GM12878 (cell line): ENCODE results near the gene PPP2R3A. TPM values are rescaled to one million over a fixed set of nuclear protein-coding genes. Genes with fewer than 3 reads are reported as not detected.

Experiments
- ATAC-seq: fragments of 200-7000 bp; cut with Tn5 transposase; 3 replicates; pipeline ENCODE4 v1.9.1; 2020; ENCODE audit warnings: mild to moderate bottlenecking, moderate library complexity
- BruUV-seq: library from RNA; stranded (reverse); fragments of 400-500 nt; replicated peaks from 2 replicates; lab custom pipeline; 2021; lab: Mats Ljungman, UMichigan
- CTCF ChIA-PET: fragments of 300-600 bp; sonication (Branson Sonifier 250); formaldehyde crosslinking; extraction: SDS; loops from one replicate; lab custom pipeline; 2021; ENCODE audit warnings: inconsistent platforms; lab: Yijun Ruan, JAX
- POLR2A ChIA-PET: fragments of 350-600 bp; formaldehyde crosslinking; extraction: SDS; loops from one replicate; lab custom pipeline; 2021; ENCODE audit warnings: inconsistent platforms; lab: Charles Lee
- RAD21 ChIA-PET: fragments of 300-600 bp; sonication (Branson Sonifier 250); formaldehyde crosslinking; loops from one replicate; lab custom pipeline; 2023; ENCODE audit warnings: antibody characterized with exemption; ENCODE audit not compliant: unreplicated experiment; lab: Charles Lee
- SMC1A ChIA-PET: fragments of 300-600 bp; sonication (Branson Sonifier 250); formaldehyde crosslinking; loops from one replicate; lab custom pipeline; 2023; ENCODE audit not compliant: unreplicated experiment, uncharacterized antibody; lab: Charles Lee
- DNase-seq: peaks from one replicate; pipeline ENCODE4 v3.0.0-alpha.2; 2011; ENCODE audit warnings: low read depth, low spot score
- FAIRE-seq: peaks from 3 replicates; lab custom pipeline; 2011; peaks lifted over from hg19 to GRCh38; lab: Jason Lieb, UNC
- H2AFZ ChIP-seq: 2 replicates; pipeline ENCODE4 v1.6.0; 2011; ENCODE audit warnings: low read depth, low read length, control low read depth; ENCODE audit not compliant: control insufficient read depth
- H3K27ac ChIP-seq: 2 replicates; pipeline ENCODE4 v1.5.1; 2011; ENCODE audit warnings: control low read depth; ENCODE audit not compliant: control insufficient read depth, insufficient read depth
- H3K27me3 ChIP-seq, 2 experiments: replicated peaks in 1 of 2; 2 replicates each; pipeline versions ENCODE4 v1.6.0 to v1.6.1; 2011; ENCODE audit warnings: low read length in 1 of 2; ENCODE audit not compliant: control insufficient read depth in 2 of 2, insufficient read depth in 2 of 2
- H3K36me3 ChIP-seq, 2 experiments: 2 replicates each; pipeline ENCODE4 v1.5.1; 2011; ENCODE audit warnings: low read length in 1 of 2; ENCODE audit not compliant: control insufficient read depth in 2 of 2, insufficient read depth in 2 of 2
- H3K4me1 ChIP-seq: 2 replicates; pipeline ENCODE4 v1.6.1; 2011; ENCODE audit warnings: mild to moderate bottlenecking, low read length, moderate library complexity, mixed read lengths; ENCODE audit not compliant: control insufficient read depth, insufficient read depth
- H3K4me2 ChIP-seq: 2 replicates; pipeline ENCODE4 v1.6.0; 2011; ENCODE audit warnings: control low read depth; ENCODE audit not compliant: control insufficient read depth, insufficient read depth
- H3K4me3 ChIP-seq: fragments of 200-600 bp; sonication (generic); 2 replicates; pipeline ENCODE4 v1.5.1; 2016
- H3K79me2 ChIP-seq: 2 replicates; pipeline ENCODE4 v1.6.0; 2011; ENCODE audit warnings: low read length; ENCODE audit not compliant: control insufficient read depth, insufficient read depth
- H3K9ac ChIP-seq: 2 replicates; pipeline ENCODE4 v1.8.0; 2011; ENCODE audit warnings: low read length, control low read depth, mixed read lengths; ENCODE audit not compliant: control insufficient read depth, insufficient read depth
- H3K9me3 ChIP-seq: replicated peaks from 3 replicates; pipeline ENCODE4 v1.5.1; 2011; ENCODE audit warnings: mild to moderate bottlenecking, low read length; ENCODE audit not compliant: control insufficient read depth, insufficient read depth
- H4K20me1 ChIP-seq: 2 replicates; pipeline ENCODE4 v1.6.0; 2011; ENCODE audit not compliant: control insufficient read depth, insufficient read depth
- BRCA1 ChIP-seq: IDR thresholded peaks from 2 replicates; pipeline ENCODE4 v1.6.1; 2011; ENCODE audit warnings: low read depth, low read length, improper control_type of control experiment
- CBX3 ChIP-seq: fragments of 200-600 bp; sonication (generic); IDR thresholded peaks from 2 replicates; pipeline ENCODE4 v1.6.1; 2016; ENCODE audit warnings: low read depth, borderline replicate concordance
- CEBPB ChIP-seq, 2 experiments: fragments of 150-350 bp in 1 of 2; IDR thresholded peaks; 2 replicates each; pipeline ENCODE4 v1.6.1; 2012 to 2014; ENCODE audit warnings: low read depth in 2 of 2, low read length in 2 of 2, borderline replicate concordance in 1 of 2, inconsistent platforms in 1 of 2
- CREM ChIP-seq: IDR thresholded peaks from 2 replicates; pipeline ENCODE4 v1.6.1; 2014; ENCODE audit warnings: antibody characterized with exemption, low read depth
- EED ChIP-seq: sonication (generic); IDR thresholded peaks from 2 replicates; pipeline ENCODE4 v1.6.1; 2016; ENCODE audit warnings: antibody characterized with exemption, low read depth
- IKZF2 ChIP-seq, 2 experiments: fragments of 450-650 bp; IDR thresholded peaks; 2 replicates each; pipeline ENCODE4 v1.6.1; 2017; ENCODE audit warnings: mild to moderate bottlenecking in 2 of 2, moderate library complexity in 2 of 2
- JUNB ChIP-seq: IDR thresholded peaks from 2 replicates; pipeline ENCODE4 v1.6.1; 2016; ENCODE audit warnings: antibody characterized with exemption, mild to moderate bottlenecking
- KLF5 ChIP-seq: fragments of 450-650 bp; IDR thresholded peaks from 2 replicates; pipeline ENCODE4 v1.6.1; 2014; ENCODE audit warnings: mild to moderate bottlenecking; ENCODE audit not compliant: partially characterized antibody
- SIX5 ChIP-seq: IDR thresholded peaks from 2 replicates; pipeline ENCODE4 v1.6.1; 2011; ENCODE audit warnings: mild to moderate bottlenecking, low read depth, low read length, moderate library complexity; ENCODE audit not compliant: severe bottlenecking
- SRF ChIP-seq, 2 experiments: IDR thresholded peaks; 2 replicates each; pipeline ENCODE4 v1.6.1; 2011; ENCODE audit warnings: low read depth in 2 of 2, low read length in 2 of 2, mild to moderate bottlenecking in 1 of 2, moderate library complexity in 1 of 2
- TARDBP ChIP-seq: IDR thresholded peaks from 2 replicates; pipeline ENCODE4 v1.6.1; 2016; ENCODE audit warnings: borderline replicate concordance
- TCF7 ChIP-seq: IDR thresholded peaks from 2 replicates; pipeline ENCODE4 v1.6.1; 2014; ENCODE audit warnings: antibody characterized with exemption, borderline replicate concordance
- YY1 ChIP-seq: IDR thresholded peaks from 2 replicates; pipeline ENCODE4 v1.6.1; 2011; ENCODE audit warnings: low read depth, mild to moderate bottlenecking, low read length
- ZZZ3 ChIP-seq: IDR thresholded peaks from 2 replicates; pipeline ENCODE4 v1.6.1; 2011; ENCODE audit warnings: low read depth; ENCODE audit not compliant: control insufficient read depth, insufficient read length
- WGBS: methylation state at CpG from one replicate; pipeline ENCODE4 v1.1.6; 2016; ENCODE audit warnings: low lambda C conversion rate; ENCODE audit not compliant: insufficient replicate concordance, insufficient coverage; ENCODE audit errors: missing lambda C conversion rate; 5-methylcytosine and 5-hydroxymethylcytosine counted together
- in situ Hi-C: fragments of 300-500 bp; cut with MboI; formaldehyde crosslinking; loops from 9 replicates; pipeline ENCODE4 v1.14.3; 2018; ENCODE audit warnings: mixed read lengths
- intact Hi-C: fragments of 100-400 bp; cut with micrococcal nuclease; formaldehyde crosslinking; loops from one replicate; pipeline ENCODE4 v1.14.2; 2022; ENCODE audit not compliant: unreplicated experiment
- polyA plus RNA-seq, 11 experiments: library from polyadenylated mRNA; depleted of rRNA in 4 of 11; unstranded in 6 of 11; stranded (reverse) in 5 of 11; fragments of >200 nt; fragmentation: Nextera tagmentation in 4 of 11; fragmentation: Illumina TruSeq in 1 of 11; extraction: Ambion mirVana in 4 of 11; extraction: Trizol in 1 of 11; gene quantifications; 1 replicate in 1 of 11; 2 replicates in 10 of 11; pipeline versions ENCODE4 v1.2.1 to v1.2.3, GENCODE V29; 2011 to 2016; ENCODE audit warnings: inconsistent platforms in 2 of 11, missing spikeins in 2 of 11, low read depth in 1 of 11
- total RNA-seq, 4 experiments: library from RNA; depleted of rRNA in 3 of 4; stranded (reverse); fragments of >200 nt in 3 of 4; fragmentation: Illumina TruSeq in 1 of 4; extraction: Trizol in 1 of 4; gene quantifications; 2 replicates each; pipeline versions ENCODE4 v1.2.1 to v1.2.3, GENCODE V29; 2013 to 2021
- TF ChIP-seq, protein P1 (sequence below): fragments of 450-650 bp; IDR thresholded peaks from 2 replicates; pipeline ENCODE4 v1.6.1; 2018; ENCODE audit warnings: mild to moderate bottlenecking, low read depth, moderate library complexity; ENCODE audit not compliant: partially characterized antibody
- TF ChIP-seq, protein P2 (sequence below): fragments of 450-650 bp; IDR thresholded peaks from 2 replicates; pipeline ENCODE4 v1.6.1; 2017; ENCODE audit warnings: mild to moderate bottlenecking, moderate library complexity

PPP2R3A gene
- total and polyA plus RNA-seq, 10 of the 15 experiments (the other 5 are each of a cell fraction or from before 2014, with no cell fraction given) = under 0.01 to 0.16 (median 0.06) TPM; not detected in 5

DNA sequence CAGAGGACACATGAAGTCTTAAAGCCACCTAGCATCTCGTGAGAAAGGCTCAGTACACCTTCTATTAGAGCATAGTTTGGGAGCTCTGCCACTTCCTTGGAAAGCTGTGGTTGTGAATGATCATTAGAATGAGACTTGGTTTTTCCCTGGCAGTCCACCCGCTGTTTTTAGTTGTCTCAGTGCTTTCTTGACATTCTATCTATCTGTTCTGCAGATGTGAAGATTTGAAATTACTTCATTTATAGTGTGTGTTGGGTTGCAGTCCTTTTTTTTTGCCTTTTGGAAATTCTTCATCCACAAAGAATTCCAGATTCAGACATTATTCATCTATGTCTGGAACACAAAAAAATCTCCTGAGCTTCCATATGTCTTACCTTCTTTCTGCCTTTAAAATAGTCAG, 23.7 kb downstream of the PPP2R3A start (continued):
- TF ChIP-seq, protein P1, sequence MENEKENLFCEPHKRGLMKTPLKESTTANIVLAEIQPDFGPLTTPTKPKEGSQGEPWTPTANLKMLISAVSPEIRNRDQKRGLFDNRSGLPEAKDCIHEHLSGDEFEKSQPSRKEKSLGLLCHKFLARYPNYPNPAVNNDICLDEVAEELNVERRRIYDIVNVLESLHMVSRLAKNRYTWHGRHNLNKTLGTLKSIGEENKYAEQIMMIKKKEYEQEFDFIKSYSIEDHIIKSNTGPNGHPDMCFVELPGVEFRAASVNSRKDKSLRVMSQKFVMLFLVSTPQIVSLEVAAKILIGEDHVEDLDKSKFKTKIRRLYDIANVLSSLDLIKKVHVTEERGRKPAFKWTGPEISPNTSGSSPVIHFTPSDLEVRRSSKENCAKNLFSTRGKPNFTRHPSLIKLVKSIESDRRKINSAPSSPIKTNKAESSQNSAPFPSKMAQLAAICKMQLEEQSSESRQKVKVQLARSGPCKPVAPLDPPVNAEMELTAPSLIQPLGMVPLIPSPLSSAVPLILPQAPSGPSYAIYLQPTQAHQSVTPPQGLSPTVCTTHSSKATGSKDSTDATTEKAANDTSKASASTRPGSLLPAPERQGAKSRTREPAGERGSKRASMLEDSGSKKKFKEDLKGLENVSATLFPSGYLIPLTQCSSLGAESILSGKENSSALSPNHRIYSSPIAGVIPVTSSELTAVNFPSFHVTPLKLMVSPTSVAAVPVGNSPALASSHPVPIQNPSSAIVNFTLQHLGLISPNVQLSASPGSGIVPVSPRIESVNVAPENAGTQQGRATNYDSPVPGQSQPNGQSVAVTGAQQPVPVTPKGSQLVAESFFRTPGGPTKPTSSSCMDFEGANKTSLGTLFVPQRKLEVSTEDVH = no peak
- TF ChIP-seq ZZZ3 (no peak), TCF7 (no peak), EED (no peak)
- TF ChIP-seq, protein P2, sequence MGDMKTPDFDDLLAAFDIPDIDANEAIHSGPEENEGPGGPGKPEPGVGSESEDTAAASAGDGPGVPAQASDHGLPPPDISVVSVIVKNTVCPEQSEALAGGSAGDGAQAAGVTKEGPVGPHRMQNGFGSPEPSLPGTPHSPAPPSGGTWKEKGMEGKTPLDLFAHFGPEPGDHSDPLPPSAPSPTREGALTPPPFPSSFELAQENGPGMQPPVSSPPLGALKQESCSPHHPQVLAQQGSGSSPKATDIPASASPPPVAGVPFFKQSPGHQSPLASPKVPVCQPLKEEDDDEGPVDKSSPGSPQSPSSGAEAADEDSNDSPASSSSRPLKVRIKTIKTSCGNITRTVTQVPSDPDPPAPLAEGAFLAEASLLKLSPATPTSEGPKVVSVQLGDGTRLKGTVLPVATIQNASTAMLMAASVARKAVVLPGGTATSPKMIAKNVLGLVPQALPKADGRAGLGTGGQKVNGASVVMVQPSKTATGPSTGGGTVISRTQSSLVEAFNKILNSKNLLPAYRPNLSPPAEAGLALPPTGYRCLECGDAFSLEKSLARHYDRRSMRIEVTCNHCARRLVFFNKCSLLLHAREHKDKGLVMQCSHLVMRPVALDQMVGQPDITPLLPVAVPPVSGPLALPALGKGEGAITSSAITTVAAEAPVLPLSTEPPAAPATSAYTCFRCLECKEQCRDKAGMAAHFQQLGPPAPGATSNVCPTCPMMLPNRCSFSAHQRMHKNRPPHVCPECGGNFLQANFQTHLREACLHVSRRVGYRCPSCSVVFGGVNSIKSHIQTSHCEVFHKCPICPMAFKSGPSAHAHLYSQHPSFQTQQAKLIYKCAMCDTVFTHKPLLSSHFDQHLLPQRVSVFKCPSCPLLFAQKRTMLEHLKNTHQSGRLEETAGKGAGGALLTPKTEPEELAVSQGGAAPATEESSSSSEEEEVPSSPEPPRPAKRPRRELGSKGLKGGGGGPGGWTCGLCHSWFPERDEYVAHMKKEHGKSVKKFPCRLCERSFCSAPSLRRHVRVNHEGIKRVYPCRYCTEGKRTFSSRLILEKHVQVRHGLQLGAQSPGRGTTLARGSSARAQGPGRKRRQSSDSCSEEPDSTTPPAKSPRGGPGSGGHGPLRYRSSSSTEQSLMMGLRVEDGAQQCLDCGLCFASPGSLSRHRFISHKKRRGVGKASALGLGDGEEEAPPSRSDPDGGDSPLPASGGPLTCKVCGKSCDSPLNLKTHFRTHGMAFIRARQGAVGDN = no peak

DNA sequence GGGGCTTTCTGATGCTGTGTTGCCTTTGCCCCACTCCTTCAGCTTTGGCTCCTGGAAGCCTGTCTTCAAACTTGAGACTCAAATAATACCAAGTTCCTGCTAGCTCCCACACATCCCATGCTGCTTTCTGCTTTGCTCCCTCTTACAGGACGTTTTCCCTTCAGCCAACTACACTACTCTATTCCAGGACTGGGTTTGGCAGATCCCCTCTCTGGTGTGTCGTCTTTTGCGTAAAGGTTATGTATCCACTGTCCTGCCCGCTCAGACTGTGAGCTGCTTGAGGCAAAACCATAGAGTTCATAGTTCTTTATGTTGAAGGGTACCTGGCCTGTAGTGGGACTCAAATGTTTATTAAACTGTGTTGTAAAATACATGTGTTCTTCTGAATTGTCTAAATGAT, 25.4 kb downstream of the PPP2R3A start:
- ChIA-PET CTCF (no interaction called here), SMC1A (no interaction called here), POLR2A (interaction anchor here (0.6 kb wide), 1 partner anchor 168 kb away, joined by 3 read pairs; no protein-coding TSS in a partner anchor), RAD21 (no interaction called here)
- Histone ChIP-seq H3K4me3 (no peak overlapping the region), H3K27me3 (peaks cover 0 to 4% of the 10 kb centered on the region in 2 experiments; a peak in 2 of 4 replicates), H2AFZ (no peak overlapping the region), H4K20me1 (no peaks in the 10 kb centered on the region), H3K9me3 (no peaks in the 10 kb centered on the region), H3K79me2 (no peaks in the 10 kb centered on the region), H3K36me3 (no peaks in the 10 kb centered on the region), H3K4me2 (no peak overlapping the region), H3K9ac (no peak overlapping the region), H3K27ac (no peak overlapping the region), H3K4me1 (no peaks in the 10 kb centered on the region)
- ATAC-seq = no peak
- TF ChIP-seq CREM (no peak), CEBPB (IDR thresholded peaks at IDR 0.05; ENCODE audit: borderline replicate concordance in 1 of 2, low read depth in 2 of 2, low read length in 2 of 2) (no peak), IKZF2 (IDR thresholded peaks at IDR 0.05) (no peak), CBX3 (no peak), TARDBP (no peak), BRCA1 (no peak), KLF5 (no peak), JUNB (no peak), SRF (IDR thresholded peaks at IDR 0.05; ENCODE audit: low read depth in 2 of 2, low read length in 2 of 2) (no peak), YY1 (no peak), SIX5 (no peak)
- BruUV-seq = no TSS peak
- no peak for FAIRE-seq
- intact Hi-C loops = no loop called here
- WGBS = 47% methylated on average over 4 of the region's 4 CpGs
- no peak for DNase-seq
- in situ Hi-C loops = no loop called here
